SK-N-SH treated with all-trans-retinoic acid at 6 μM for 48 hours (cell line): ENCODE measurements around the gene JOSD2.

ENCODE experiments used
- ATAC-seq: fragments of 200-7000 bp; cut with Tn5 transposase; 3 replicates; pipeline ENCODE4 v1.9.1; 2020; ENCODE audit warnings: mild to moderate bottlenecking, moderate library complexity
- CREB5 ChIP-seq: fragments of 250-450 bp; sonication (Bioruptor Pico); IDR thresholded peaks from 2 replicates; pipeline ENCODE4 v1.5.1; 2020; ENCODE audit warnings: low read depth, mild to moderate bottlenecking, moderate library complexity
- CSDC2 ChIP-seq: fragments of 250-450 bp; sonication (Bioruptor Pico); IDR thresholded peaks from 2 replicates; pipeline ENCODE4 v1.5.0; 2020; ENCODE audit warnings: mild to moderate bottlenecking, moderate library complexity
- CSRNP3 ChIP-seq: fragments of 250-450 bp; sonication (Bioruptor Pico); IDR thresholded peaks from 2 replicates; pipeline ENCODE4 v1.5.1; 2021; ENCODE audit warnings: mild to moderate bottlenecking, moderate library complexity
- ESRRG ChIP-seq: fragments of 250-450 bp; sonication (Bioruptor Pico); IDR thresholded peaks from 2 replicates; pipeline ENCODE4 v1.6.1; 2021; ENCODE audit warnings: mild to moderate bottlenecking
- GLIS3 ChIP-seq: fragments of 250-450 bp; sonication (Bioruptor Pico); IDR thresholded peaks from 2 replicates; pipeline ENCODE4 v1.5.0; 2020; ENCODE audit warnings: mild to moderate bottlenecking, moderate library complexity
- ISL1 ChIP-seq: fragments of 250-450 bp; sonication (Bioruptor Pico); IDR thresholded peaks from 2 replicates; pipeline ENCODE4 v2.1.2; 2022; ENCODE audit warnings: mild to moderate bottlenecking, moderate library complexity
- OSR1 ChIP-seq: fragments of 250-450 bp; sonication (Bioruptor Pico); IDR thresholded peaks from 2 replicates; pipeline ENCODE4 v1.8.0; 2022; ENCODE audit warnings: moderate library complexity, mild to moderate bottlenecking, inconsistent platforms
- PATZ1 ChIP-seq: fragments of 250-450 bp; sonication (Bioruptor Pico); IDR thresholded peaks from 2 replicates; pipeline ENCODE4 v1.8.0; 2020; ENCODE audit warnings: mild to moderate bottlenecking, moderate library complexity, borderline replicate concordance
- POU6F1 ChIP-seq: fragments of 250-450 bp; sonication (Bioruptor Pico); IDR thresholded peaks from 2 replicates; pipeline ENCODE4 v1.8.0; 2021; ENCODE audit warnings: low read depth, mild to moderate bottlenecking, moderate library complexity, borderline replicate concordance
- PPARA ChIP-seq: fragments of 250-450 bp; sonication (Bioruptor Pico); IDR thresholded peaks from 2 replicates; pipeline ENCODE4 v1.5.0; 2020; ENCODE audit warnings: mild to moderate bottlenecking, borderline replicate concordance
- RARB ChIP-seq: fragments of 250-450 bp; sonication (Bioruptor Pico); IDR thresholded peaks from 2 replicates; pipeline ENCODE4 v1.8.0; 2021; ENCODE audit warnings: mild to moderate bottlenecking, moderate library complexity
- SNAI2 ChIP-seq: fragments of 250-450 bp; sonication (Bioruptor Pico); IDR thresholded peaks from 2 replicates; pipeline ENCODE4 v1.5.0; 2020; ENCODE audit warnings: mild to moderate bottlenecking, moderate library complexity
- TOX ChIP-seq: fragments of 250-450 bp; sonication (Bioruptor Pico); IDR thresholded peaks from 2 replicates; pipeline ENCODE4 v1.8.0; 2021; ENCODE audit warnings: mild to moderate bottlenecking, moderate library complexity, borderline replicate concordance
- TSHZ2 ChIP-seq: fragments of 250-450 bp; sonication (Bioruptor Pico); IDR thresholded peaks from 2 replicates; pipeline ENCODE4 v1.5.0; 2020; ENCODE audit warnings: mild to moderate bottlenecking, moderate library complexity
- ZC3H10 ChIP-seq: fragments of 250-450 bp; sonication (Bioruptor Pico); IDR thresholded peaks from 2 replicates; pipeline ENCODE4 v1.5.1; 2021; ENCODE audit warnings: mild to moderate bottlenecking, moderate library complexity
- ZFP3 ChIP-seq: fragments of 250-450 bp; sonication (Bioruptor Pico); IDR thresholded peaks from 2 replicates; pipeline ENCODE4 v1.5.0; 2020; ENCODE audit warnings: mild to moderate bottlenecking, moderate library complexity
- ZFP30 ChIP-seq: fragments of 450-650 bp; formaldehyde crosslinking; IDR thresholded peaks from 2 replicates; pipeline ENCODE4 v1.5.0; 2022; ENCODE audit warnings: mild to moderate bottlenecking, moderate library complexity
- ZNF565 ChIP-seq: fragments of 450-650 bp; formaldehyde crosslinking; conservative IDR thresholded peaks from 2 replicates; pipeline ENCODE4 v1.5.0; 2020; ENCODE audit warnings: low read depth, mild to moderate bottlenecking, moderate library complexity
- ZNF8 ChIP-seq: fragments of 450-650 bp; formaldehyde crosslinking; IDR thresholded peaks from 2 replicates; pipeline ENCODE4 v1.5.0; 2020; ENCODE audit warnings: mild to moderate bottlenecking, moderate library complexity

The JOSD2 gene

GRCh38 chr19:50480281-50481111, 30.5 kb downstream of the JOSD2 start:
- TF ChIP-seq RARB (CRISPR knock-in tag) (no peak), PPARA (CRISPR knock-in tag) (no peak), TSHZ2 (CRISPR knock-in tag) (no peak), ISL1 (CRISPR knock-in tag) (no peak), ESRRG (no peak), ZNF8 (no peak)
- ATAC-seq: no peak

GRCh38 chr19:50479761-50480251, 31.2 kb downstream of the JOSD2 start:
- TF ChIP-seq ZC3H10 (no peak), OSR1 (CRISPR knock-in tag) (no peak), ZFP30 (no peak), CREB5 (no peak), ZNF8 (no peak), PATZ1 (CRISPR knock-in tag) (no peak), ZFP3 (CRISPR knock-in tag) (no peak), ZNF565 (CRISPR knock-in tag) (no peak), CSDC2 (CRISPR knock-in tag) (no peak), GLIS3 (CRISPR knock-in tag) (no peak), TSHZ2 (CRISPR knock-in tag) (no peak), SNAI2 (no peak), TOX (CRISPR knock-in tag) (no peak), CSRNP3 (no peak), RARB (CRISPR knock-in tag) (no peak), POU6F1 (no peak)
- TF ChIP-seq, all 23 proteins: peak for 0
- ATAC-seq: no peak
